ENCODE results near the gene GSAP.

GSAP gene

GRCh38 chr7:77407906-77408305 lies 8.2 kb downstream of the GSAP start:
- no peak for DNase-seq (ENCODE audit: low read depth in 2 of 2)

DNA sequence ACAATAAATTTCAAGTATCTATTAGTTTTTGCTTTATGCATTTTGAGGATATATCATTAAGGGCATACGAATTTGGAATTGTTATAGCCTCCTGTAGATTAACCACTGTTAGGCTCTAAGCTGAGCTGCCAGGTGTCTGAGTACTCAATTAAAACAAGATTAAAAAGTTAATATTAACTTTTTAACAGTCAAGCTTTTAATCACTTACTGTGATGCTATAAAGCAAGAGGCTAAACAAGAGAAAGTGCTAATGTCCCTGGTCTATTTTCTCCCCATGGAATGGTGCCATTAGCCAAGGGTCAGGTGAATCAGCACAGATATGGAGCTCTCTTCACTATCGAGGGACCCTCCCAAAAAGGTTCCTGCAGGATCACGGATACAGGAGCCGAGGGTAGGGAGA lies 9.7 kb downstream of the GSAP start:
- no peak for DNase-seq (ENCODE audit: low read depth in 2 of 2)

GRCh38 chr7:77404641-77405040 lies 11.5 kb downstream of the GSAP start:
- no peak for DNase-seq (ENCODE audit: low read depth in 2 of 2)

DNA sequence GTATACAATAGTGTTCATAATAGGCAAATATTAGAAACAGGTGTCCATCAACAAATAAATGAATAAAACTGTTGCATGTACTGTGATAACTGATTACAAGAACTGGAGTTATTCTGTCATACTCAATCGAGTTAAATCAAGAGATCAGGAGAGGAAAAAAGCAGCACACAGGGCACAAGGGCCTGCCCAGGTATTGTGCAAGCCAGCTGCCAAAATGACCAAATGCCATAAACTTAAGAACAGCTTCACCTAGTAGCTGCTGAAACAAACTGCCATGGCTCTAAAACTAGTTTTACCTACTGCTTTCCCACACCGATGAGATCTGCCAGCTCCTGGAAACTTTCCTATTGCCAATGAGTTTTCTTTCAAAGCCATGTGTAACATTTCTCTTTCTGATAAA lies 12.2 kb downstream of the GSAP start:
- no peak for DNase-seq (ENCODE audit: low read depth in 2 of 2)

DNA sequence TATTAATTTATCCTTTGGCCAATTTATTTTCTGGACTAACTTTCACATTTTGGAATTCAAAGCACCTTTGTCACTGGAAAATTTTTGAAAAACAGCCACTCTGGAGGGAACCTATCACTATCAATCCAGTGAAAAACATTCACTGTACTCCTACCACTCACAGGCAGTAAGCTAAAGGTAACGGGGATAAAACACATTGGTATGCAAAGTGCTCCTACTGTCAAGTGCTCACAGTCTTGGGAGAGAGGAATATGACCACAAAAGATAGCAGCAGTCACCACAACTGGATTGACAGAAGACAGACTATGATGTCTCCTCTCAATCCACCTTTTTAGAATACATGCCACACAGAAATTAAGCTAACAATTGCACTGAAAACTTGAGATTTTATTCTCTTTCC lies 13.3 kb downstream of the GSAP start:
- no peak for DNase-seq (ENCODE audit: low read depth in 2 of 2)

DNA sequence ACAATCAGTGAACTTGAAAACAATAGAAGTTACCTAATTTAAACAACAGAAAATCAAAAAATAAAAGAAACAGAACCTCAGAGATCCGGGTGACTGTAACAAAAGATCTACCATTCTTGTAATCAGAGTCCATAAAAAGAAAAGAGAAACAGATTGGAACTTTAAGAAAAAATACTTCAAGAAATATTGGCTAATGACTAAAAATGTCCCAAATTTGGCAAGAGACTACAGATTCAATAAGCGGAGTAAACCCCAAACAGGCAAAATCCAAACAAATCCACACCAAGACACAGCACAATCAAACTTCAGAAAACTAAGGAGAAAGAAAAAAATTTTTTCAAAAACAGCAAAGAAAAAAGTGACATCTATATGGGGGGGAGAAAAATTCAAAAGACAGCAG lies 15.1 kb downstream of the GSAP start:
- DNase-seq (ENCODE audit: low read depth in 2 of 2): no peak

- no peak for DNase-seq (ENCODE audit: low read depth in 2 of 2)
Observed at GRCh38 chr7:77399816-77400215, 16.3 kb downstream of the GSAP start.

DNA sequence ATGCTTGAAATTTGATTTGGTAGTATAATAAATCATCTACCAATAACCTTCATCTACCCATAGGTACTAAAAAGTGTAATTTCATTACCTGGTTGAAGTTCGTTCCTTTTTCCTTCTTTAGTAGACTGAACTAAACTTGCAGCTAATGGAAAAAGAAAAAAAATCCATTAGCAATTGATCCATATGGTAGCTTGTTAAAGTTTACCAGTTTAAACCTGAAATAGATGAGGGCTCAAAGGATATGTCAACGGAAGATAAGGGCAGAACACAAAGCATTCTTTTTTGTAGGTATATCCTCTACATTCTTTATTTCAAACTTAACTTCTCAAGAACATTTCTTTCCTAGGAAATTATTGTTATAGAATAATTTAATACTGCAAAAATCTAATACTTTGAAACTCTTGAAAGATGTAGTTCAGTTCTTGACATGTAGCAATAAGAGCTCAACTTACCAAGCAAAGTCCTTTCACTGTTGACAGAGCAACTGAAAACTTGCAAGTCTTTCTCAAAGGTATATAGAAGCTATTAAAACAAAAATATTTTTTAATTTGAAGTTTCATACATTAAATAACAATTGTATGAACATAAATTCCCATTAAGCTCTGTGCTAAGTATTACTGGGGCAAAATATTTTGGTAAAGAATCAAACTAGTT lies 19.1 kb downstream of the GSAP start:
- DNase-seq (ENCODE audit: low read depth in 2 of 2): no peak

GRCh38 chr7:77395626-77396025 lies 20.5 kb downstream of the GSAP start:
- no peak for DNase-seq (ENCODE audit: low read depth in 2 of 2)

DNA sequence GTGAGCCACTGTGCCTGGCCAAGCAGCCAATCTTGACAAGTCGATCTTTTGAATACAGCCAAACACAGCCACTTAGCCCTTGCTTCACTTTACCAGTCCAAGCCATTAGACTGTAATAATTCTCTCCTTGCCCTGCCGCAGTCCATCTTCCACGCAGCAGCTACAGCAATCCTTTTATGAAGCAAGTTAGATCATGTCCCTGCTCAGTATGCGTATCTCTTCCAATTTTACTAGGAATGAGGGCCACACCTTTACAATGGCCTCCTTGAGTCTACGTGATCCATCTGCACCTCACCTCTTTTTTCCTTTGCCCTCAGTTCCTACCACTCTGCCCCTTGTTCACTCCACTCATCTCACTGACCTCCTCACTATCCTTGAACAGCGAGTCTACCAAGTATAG lies 22.2 kb downstream of the GSAP start:
- DNase-seq (ENCODE audit: low read depth in 2 of 2): no peak

DNA sequence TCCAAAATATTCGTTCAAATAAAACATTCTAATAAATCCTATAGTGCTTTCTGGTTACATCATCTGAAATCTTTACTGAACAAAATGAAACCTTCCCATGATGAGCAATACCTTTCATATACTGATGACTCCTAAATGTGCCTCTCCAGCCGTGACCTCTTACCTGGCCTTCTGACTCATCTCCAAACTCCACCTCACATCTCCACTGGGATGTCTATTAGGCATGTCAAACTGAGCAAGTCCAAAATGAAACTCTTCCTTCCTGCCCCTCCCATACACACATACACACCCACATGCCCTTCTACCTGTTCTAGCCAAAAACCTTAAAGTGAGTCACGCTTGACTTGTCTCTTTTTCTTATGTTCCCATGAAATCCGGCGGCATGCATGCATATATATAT lies 22.9 kb downstream of the GSAP start:
- DNase-seq (ENCODE audit: low read depth in 2 of 2): peak; percentile 32 to 41

- no peak for DNase-seq (ENCODE audit: low read depth in 2 of 2)
Observed at GRCh38 chr7:77391230-77391629, 24.9 kb downstream of the GSAP start.

DNA sequence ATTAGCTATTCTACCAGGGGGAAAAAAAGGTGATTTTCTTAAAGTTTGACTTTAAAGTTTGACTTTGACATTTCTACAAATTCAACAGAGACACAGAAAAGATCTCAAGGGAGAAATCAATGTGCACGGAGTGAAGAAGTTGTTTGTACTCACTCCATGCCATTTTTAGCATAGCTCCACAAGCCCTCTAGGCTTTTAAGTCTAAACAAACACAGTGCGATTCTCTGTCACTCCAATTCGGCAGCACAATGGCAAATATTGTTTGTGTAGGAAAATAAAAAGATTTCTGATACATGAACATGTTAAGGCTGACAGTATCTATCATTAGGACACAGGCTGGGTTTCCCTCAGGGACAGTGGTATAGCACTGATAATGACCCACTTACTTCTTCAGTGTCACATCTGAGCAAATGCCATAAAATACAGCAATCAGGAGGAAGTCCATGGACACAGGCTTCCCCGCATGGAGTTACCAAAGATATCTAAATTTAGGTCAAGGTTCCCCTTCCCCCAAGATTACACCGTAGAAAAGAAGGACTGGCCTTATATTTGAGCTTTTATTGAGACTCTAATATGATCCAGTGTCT lies 28.0 kb downstream of the GSAP start:
- no peak for DNase-seq (ENCODE audit: low read depth in 2 of 2)

- DNase-seq (ENCODE audit: low read depth in 2 of 2): no peak
Observed at GRCh38 chr7:77386165-77386822, 29.9 kb downstream of the GSAP start.

- DNase-seq (ENCODE audit: low read depth in 2 of 2): no peak
Observed at GRCh38 chr7:77383333-77383740, 32.8 kb downstream of the GSAP start.

GRCh38 chr7:77382532-77382931 lies 33.6 kb downstream of the GSAP start:
- DNase-seq (ENCODE audit: low read depth in 2 of 2): no peak

DNA sequence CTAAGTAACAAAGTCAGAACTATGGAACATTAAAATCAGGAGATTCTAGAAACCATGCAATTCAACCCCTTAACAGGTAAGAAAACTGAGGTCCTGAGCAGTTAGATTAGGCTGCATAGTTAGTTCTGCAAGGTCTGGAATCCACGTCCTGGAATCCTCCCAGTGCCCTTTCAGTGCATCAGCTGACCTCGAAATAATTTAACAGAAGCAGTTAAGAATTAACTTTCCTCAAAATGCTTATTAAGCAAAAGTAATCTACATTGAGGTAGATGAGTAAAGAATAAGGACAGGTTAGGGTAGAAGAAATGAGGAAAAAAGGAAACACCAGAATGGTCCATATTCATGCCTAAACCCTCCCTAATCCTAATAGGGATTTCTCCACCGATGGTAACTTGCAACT lies 37.6 kb downstream of the GSAP start:
- no peak for DNase-seq (ENCODE audit: low read depth in 2 of 2)

- no peak for DNase-seq (ENCODE audit: low read depth in 2 of 2)
Observed at GRCh38 chr7:77370606-77371005, 45.5 kb downstream of the GSAP start.

DNA sequence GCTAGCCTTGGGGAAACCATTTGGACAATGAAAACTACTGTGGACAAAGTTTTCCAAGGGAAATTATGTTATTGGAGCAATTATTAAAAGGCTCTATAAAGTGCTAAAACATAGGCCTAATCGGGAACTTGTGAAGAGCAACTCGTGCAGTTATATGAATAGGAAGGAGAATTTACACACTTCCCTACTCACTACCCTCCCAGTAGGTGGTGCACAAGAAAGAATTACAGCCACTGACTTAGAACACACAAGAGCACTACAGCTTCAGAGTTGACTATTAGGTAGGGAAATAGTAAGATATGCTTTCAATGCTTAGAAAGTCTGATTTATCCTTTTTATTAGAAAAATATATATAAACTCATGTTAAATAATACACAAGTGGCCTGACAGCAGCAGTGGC lies 47.2 kb downstream of the GSAP start:
- no peak for DNase-seq (ENCODE audit: low read depth in 2 of 2)

DNA sequence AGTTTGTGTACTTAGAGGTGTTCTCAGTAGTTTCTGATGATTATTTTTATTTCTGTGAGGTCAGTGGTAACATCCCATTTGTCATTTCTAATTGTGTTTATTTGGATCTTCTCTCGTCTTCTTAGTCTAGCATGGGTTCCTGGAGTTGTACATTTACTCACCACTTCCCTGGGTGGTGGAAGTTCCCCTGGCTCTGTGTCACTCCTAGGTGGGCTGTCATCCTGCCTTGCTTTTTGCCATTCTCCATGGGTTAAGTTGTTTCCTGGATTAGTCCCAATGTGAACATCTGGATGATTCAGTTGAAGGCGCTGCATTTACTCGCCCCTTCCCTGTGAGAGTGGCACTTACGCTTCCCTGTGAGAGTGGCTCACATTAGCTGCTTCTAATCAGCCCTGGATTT lies 48.2 kb downstream of the GSAP start:
- DNase-seq (ENCODE audit: low read depth in 2 of 2): no peak

DNA sequence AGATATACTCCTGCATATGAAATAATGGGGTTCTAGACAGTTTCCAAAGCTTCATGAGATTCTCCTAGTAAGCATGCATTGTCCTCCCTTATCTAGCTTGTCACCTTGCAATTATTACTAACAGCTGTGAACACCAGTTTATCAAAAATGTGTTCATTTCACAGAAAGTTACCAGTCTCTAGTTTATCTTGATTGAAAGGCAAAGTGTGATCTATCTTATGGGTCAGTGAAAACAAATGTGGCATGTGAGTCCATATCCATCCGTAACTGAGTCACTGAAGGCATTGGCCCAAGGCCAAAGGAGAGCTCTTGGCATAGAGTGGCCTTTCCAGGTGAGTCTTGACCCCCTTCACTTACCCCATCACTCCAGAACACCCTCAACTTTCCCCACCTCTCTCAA lies 53.2 kb downstream of the GSAP start:
- DNase-seq (ENCODE audit: low read depth in 2 of 2): no peak

DNA sequence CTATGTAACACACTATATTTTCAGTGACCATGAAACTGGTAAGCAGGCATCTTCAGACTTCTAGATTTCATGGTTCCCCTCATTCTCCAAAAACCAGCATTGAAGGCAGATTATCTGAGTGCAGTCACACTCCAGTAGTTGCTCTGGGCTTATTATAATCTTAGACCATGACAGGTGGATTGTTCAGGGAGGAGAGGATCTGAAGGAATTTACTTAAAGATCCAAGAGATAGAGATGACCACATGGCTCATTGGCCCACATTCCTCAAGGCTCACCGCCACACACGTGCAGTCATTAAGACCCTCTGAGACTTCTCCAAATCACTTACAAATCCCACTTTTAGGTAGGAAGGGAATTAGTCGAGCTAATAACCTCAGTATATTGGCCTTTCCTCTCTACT lies 55.2 kb downstream of the GSAP start:
- no peak for DNase-seq (ENCODE audit: low read depth in 2 of 2)

DNA sequence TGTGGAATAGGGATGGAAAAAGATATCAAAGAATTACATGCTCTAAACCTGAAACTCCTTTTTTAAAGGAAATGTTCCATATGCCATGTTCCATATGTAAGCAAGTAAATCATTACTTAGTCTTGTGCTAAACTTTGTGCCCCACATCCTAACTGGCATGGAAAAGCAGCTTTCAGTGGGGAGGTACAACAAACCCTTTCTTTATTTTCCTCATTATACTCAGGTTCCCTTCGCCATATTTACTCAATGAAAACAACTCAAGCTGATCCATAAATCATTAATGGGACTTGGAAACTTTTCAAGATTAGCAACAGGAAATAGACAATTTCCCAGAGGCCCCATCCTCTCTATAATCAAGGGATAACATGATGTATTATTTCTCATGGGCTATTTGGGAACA lies 56.0 kb downstream of the GSAP start:
- no peak for DNase-seq (ENCODE audit: low read depth in 2 of 2)

- no peak for DNase-seq (ENCODE audit: low read depth in 2 of 2)
Observed at GRCh38 chr7:77359599-77359998, 56.5 kb downstream of the GSAP start.
